ENCODE data around the gene PRR15L.

GRCh38 chr17:47913050-47913449 lies 44.6 kb downstream of the PRR15L start:
- TF ChIP-seq CTCF (IDR thresholded peaks at IDR 0.05) (no peak), POLR2A (IDR thresholded peaks at IDR 0.05) (no peak)

Measured in adrenal gland (tissue), 5 donors.